Neuronal stem cell (in vitro differentiated cells): ENCODE data around the gene LDHD. TPM values are rescaled to one million over a fixed set of nuclear protein-coding genes. Genes with fewer than 3 reads are reported as not detected.

Source experiments
- DNase-seq: peaks from one replicate; pipeline ENCODE4 v3.0.0-alpha.2; 2013; ENCODE audit warnings: low spot score
- H2AFZ ChIP-seq: one replicate; pipeline ENCODE4 v1.6.1; 2013; ENCODE audit warnings: mild to moderate bottlenecking, low read length, inconsistent platforms
- H2AK5ac ChIP-seq: 2 replicates; pipeline ENCODE4 v1.6.1; 2013; ENCODE audit warnings: low read depth, mild to moderate bottlenecking, inconsistent platforms, low read length, moderate library complexity, mixed read lengths
- H2BK120ac ChIP-seq: 2 replicates; pipeline ENCODE4 v1.6.1; 2013; ENCODE audit warnings: low read depth, mild to moderate bottlenecking, inconsistent platforms, low read length, moderate library complexity, mixed read lengths
- H2BK12ac ChIP-seq: one replicate; pipeline ENCODE4 v1.6.1; 2013; ENCODE audit warnings: low read length, inconsistent platforms
- H2BK15ac ChIP-seq: 2 replicates; pipeline ENCODE4 v1.6.1; 2013; ENCODE audit warnings: mild to moderate bottlenecking, low read length, inconsistent platforms, mixed read lengths
- H2BK5ac ChIP-seq: one replicate; pipeline ENCODE4 v1.6.1; 2013; ENCODE audit warnings: inconsistent platforms, mild to moderate bottlenecking, low read length, moderate library complexity
- H3K14ac ChIP-seq: one replicate; pipeline ENCODE4 v1.6.1; 2013; ENCODE audit warnings: low read length, inconsistent platforms
- H3K18ac ChIP-seq: 2 replicates; pipeline ENCODE4 v1.6.1; 2013; ENCODE audit warnings: low read length, inconsistent platforms
- H3K23ac ChIP-seq: 2 replicates; pipeline ENCODE4 v1.6.1; 2013; ENCODE audit warnings: low read depth, mild to moderate bottlenecking, mixed read lengths, low read length, inconsistent platforms; ENCODE audit not compliant: poor library complexity
- H3K27ac ChIP-seq: replicated peaks from 3 replicates; pipeline ENCODE4 v1.5.1; 2013; ENCODE audit warnings: low read length, inconsistent platforms
- H3K27me3 ChIP-seq, 3 experiments: 2 replicates each; pipeline ENCODE4 v1.6.1; 2013; ENCODE audit warnings: low read length in 3 of 3, mild to moderate bottlenecking in 2 of 3, inconsistent platforms in 1 of 3, low read depth in 1 of 3, mixed read lengths in 1 of 3, moderate library complexity in 1 of 3; ENCODE audit not compliant: control insufficient read depth in 3 of 3, insufficient read depth in 3 of 3
- H3K36me3 ChIP-seq, 2 donors: replicated peaks in 1 of 2; 2 replicates each; pipeline ENCODE4 v1.6.1; 2013; ENCODE audit warnings: low read length in 2 of 2; ENCODE audit not compliant: control insufficient read depth in 2 of 2, insufficient read depth in 2 of 2
- H3K4ac ChIP-seq: 2 replicates; pipeline ENCODE4 v1.6.1; 2013; ENCODE audit warnings: inconsistent platforms, mild to moderate bottlenecking, low read length, moderate library complexity
- H3K4me1 ChIP-seq, 2 donors: 1 replicate in 1 of 2; 2 replicates in 1 of 2; pipeline ENCODE4 v1.6.1; 2013; ENCODE audit warnings: low read length in 2 of 2, low read depth in 1 of 2; ENCODE audit not compliant: control insufficient read depth in 2 of 2, insufficient read depth in 1 of 2
- H3K4me2 ChIP-seq: one replicate; pipeline ENCODE4 v1.6.1; 2013; ENCODE audit warnings: mild to moderate bottlenecking, low read length, inconsistent platforms; ENCODE audit not compliant: insufficient read depth, poor library complexity, severe bottlenecking
- H3K4me3 ChIP-seq, 2 donors: 2 replicates each; pipeline ENCODE4 v1.5.1; 2013; ENCODE audit warnings: low read length in 2 of 2, mild to moderate bottlenecking in 2 of 2, inconsistent platforms in 1 of 2, moderate library complexity in 1 of 2
- H3K79me1 ChIP-seq: one replicate; pipeline ENCODE4 v1.6.1; 2013; ENCODE audit warnings: low read depth, mild to moderate bottlenecking, inconsistent platforms, low read length, moderate library complexity
- H3K9ac ChIP-seq: one replicate; pipeline ENCODE4 v1.6.1; 2013; ENCODE audit warnings: mild to moderate bottlenecking, low read depth, low read length, inconsistent platforms; ENCODE audit not compliant: poor library complexity
- H3K9me3 ChIP-seq, 2 donors: replicated peaks in 1 of 2; 2 replicates each; pipeline versions ENCODE3 to v1.6.1; 2013; ENCODE audit warnings: low read length in 2 of 2, mild to moderate bottlenecking in 2 of 2, inconsistent platforms in 1 of 2, low read depth in 1 of 2, mixed read lengths in 1 of 2, moderate library complexity in 1 of 2; ENCODE audit not compliant: control insufficient read depth in 2 of 2, insufficient read depth in 1 of 2
- H4K8ac ChIP-seq: one replicate; pipeline ENCODE4 v1.6.1; 2013; ENCODE audit warnings: low read depth, mild to moderate bottlenecking, inconsistent platforms, low read length, moderate library complexity
- H4K91ac ChIP-seq: one replicate; pipeline ENCODE4 v1.6.1; 2013; ENCODE audit warnings: low read length, low read depth, mild to moderate bottlenecking, inconsistent platforms; ENCODE audit not compliant: poor library complexity
- WGBS, 2 donors: extraction: QIAGEN DNeasy Blood & Tissue Kit; methylation state at CpG; one replicate each; pipeline ENCODE4 v1.1.7; 2013; ENCODE audit warnings: missing lambda C conversion rate in 2 of 2, mixed read lengths in 1 of 2; ENCODE audit not compliant: insufficient read length in 2 of 2, insufficient replicate concordance in 1 of 2; ENCODE audit errors: extremely low coverage in 2 of 2; 5-methylcytosine and 5-hydroxymethylcytosine counted together
- polyA plus RNA-seq, 2 experiments: library from polyadenylated mRNA; stranded (reverse); fragments of 200-250 nt; gene quantifications; one replicate each; pipeline ENCODE4 v1.2.3, GENCODE V29; 2013

LDHD gene
- polyA plus RNA-seq (2013, experiment 1 of 2), result 0.66 TPM
- 0.76 TPM for polyA plus RNA-seq (2013, experiment 2 of 2)

DNA sequence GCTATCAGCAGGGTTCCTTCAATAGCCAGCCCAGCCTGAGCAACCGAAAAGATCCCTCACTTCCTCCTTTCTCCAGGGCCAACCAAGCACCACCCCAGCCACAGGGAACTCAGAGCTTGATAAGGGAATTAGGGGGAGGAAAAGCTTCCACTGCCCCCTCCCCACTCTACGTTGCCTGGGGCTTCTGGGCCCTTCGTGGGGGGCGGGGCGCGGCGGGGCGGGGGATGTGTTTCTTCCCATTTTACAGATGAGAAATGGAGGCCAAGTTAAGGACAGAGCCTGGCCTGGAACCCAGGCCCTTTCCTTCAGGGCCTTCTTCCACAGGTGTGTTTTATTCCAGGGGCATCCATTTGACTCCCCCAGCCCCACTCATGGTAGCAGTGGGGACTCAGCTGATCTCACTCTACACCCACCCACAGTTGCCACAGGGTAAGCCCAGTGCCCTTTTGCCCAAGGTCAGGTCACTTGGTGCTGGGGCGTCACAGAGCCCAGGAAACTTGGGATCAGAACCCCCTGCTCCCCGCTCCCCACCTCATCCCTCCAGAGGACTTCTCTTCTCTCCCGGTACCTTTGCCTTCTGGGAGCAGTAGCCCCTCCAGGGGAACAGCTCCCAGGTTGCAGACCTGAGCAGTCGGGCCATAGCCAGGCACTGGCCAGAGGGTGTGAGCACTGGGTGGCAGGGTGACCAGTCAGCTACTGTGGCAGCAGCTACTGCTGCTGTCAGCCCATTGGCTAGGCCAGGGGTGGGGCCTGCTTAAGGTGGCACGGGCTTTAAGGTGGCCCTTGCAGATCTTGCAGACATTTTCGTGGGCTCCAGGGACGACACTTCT is at the start of gene LDHD:
LDHD (minus strand) TSS at position 700 of the 830 bp plus-strand sequence; CDS start at position 640, 60 bp downstream.
- Histone ChIP-seq H3K14ac (peak within 1 kb of the TSS; percentile 89), H3K4me3 (peak within 1 kb of the TSS in 1 of 2 donors; percentile 65), H2BK5ac (no peak within 1 kb of the TSS), H3K4me2 (no peak within 1 kb of the TSS), H2BK12ac (no peak within 1 kb of the TSS), H3K4ac (no peak within 1 kb of the TSS), H3K79me1 (peaks cover 8% of the 10 kb centered on the region), H2BK15ac (no peak within 1 kb of the TSS), H3K9me3 (peaks cover 0 to 5% of the 10 kb centered on the region in 2 donors), H3K27ac (no peak within 1 kb of the TSS), H3K27me3 (no peaks in the 10 kb centered on the region), H3K23ac (peak within 1 kb of the TSS; percentile 92), H3K36me3 (no peaks in the 10 kb centered on the region), H4K8ac (no peak within 1 kb of the TSS), H3K4me1 (peaks cover 0 to 2% of the 10 kb centered on the region in 2 donors), H3K9ac (peak within 1 kb of the TSS; percentile 44), H2AFZ (peak within 1 kb of the TSS; percentile 54), H2BK120ac (no peak within 1 kb of the TSS), H3K18ac (peak within 1 kb of the TSS; percentile 1), H2AK5ac (peak within 1 kb of the TSS; percentile 84), H4K91ac (no peak within 1 kb of the TSS)
- no CpG with 5 or more reads among the region's 15 CpGs for WGBS, 2 donors
- no peak for DNase-seq

DNA sequence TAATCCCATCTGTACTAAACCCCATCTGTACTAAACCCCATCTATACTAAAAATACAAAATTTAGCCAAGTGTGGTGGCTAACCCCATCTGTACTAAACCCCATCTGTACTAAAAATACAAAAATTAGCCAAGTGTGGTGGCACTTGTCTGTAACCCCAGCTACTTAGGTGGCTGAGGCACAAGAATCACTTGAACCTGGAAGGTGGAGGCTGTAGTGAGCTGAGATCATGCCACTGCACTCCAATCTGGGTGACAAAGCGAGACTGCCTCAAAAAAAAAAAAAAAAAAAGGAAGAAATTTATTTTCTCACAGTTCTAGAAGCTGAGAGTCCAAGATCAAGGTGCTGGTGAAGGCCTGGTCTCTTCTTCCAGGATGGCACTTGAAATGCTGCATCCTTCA is 43.8 kb upstream of the LDHD start:
- H3K4me2 ChIP-seq, result no peak overlapping the region
- no peak overlapping the region for H2BK12ac ChIP-seq
- no peak overlapping the region for H2AK5ac ChIP-seq
- H3K23ac ChIP-seq, result no peak overlapping the region
- H2AFZ ChIP-seq, result no peak overlapping the region
- H3K27ac ChIP-seq, result no peak overlapping the region
- H3K14ac ChIP-seq, result no peak overlapping the region
- no peak for DNase-seq
- no peak overlapping the region for H3K9ac ChIP-seq
- no peak overlapping the region for H3K18ac ChIP-seq
- H4K8ac ChIP-seq, result no peak overlapping the region
- no peak overlapping the region for H3K4me3 ChIP-seq
- peaks cover 24 to 79% of the 10 kb centered on the region in 2 donors for H3K9me3 ChIP-seq
- no peaks in the 10 kb centered on the region for H3K27me3 ChIP-seq
- H3K4ac ChIP-seq, result no peak overlapping the region
- no CpG with 5 or more reads among the region's 1 CpG for WGBS, 2 donors
- H3K79me1 ChIP-seq, result peaks cover 10% of the 10 kb centered on the region
- H3K4me1 ChIP-seq, result no peaks in the 10 kb centered on the region
- H3K36me3 ChIP-seq, result peaks cover 20 to 89% of the 10 kb centered on the region in 2 donors
- no peak overlapping the region for H2BK120ac ChIP-seq
- H4K91ac ChIP-seq, result no peak overlapping the region
- no peak overlapping the region for H2BK5ac ChIP-seq
- H2BK15ac ChIP-seq, result no peak overlapping the region

DNA sequence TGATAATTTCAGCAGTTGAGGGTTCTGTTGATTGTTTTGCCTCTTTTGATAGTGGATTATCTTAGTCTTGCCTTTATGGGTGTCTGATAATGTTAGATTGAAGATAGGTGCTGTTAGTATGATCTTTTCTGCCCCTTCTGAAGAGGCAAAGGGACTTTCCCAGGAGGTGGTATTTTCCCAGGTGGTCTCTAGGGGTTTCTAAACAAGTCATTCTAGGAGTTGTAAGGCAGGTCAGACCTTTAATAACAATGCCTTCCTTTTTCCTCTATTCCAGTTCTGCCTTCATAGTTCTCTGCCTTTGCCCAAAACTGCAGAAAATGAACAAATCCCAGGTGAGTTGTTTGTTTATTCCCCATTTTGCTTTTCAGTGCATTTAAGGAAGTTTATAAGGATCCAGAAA is 36.1 kb upstream of the LDHD start:
- Histone ChIP-seq H3K4me3 (no peak overlapping the region), H2BK5ac (no peak overlapping the region), H3K4me2 (no peak overlapping the region), H3K18ac (no peak overlapping the region), H3K23ac (no peak overlapping the region), H4K91ac (no peak overlapping the region), H3K9ac (no peak overlapping the region), H2BK12ac (no peak overlapping the region), H3K27me3 (no peaks in the 10 kb centered on the region), H2BK15ac (no peak overlapping the region), H2AK5ac (no peak overlapping the region), H3K36me3 (peaks cover 18 to 57% of the 10 kb centered on the region in 2 donors), H3K79me1 (peaks cover 6% of the 10 kb centered on the region), H3K4ac (no peak overlapping the region), H2BK120ac (no peak overlapping the region), H3K14ac (no peak overlapping the region), H3K27ac (no peak overlapping the region), H3K9me3 (peaks cover 15 to 77% of the 10 kb centered on the region in 2 donors), H4K8ac (no peak overlapping the region), H2AFZ (no peak overlapping the region), H3K4me1 (no peaks in the 10 kb centered on the region)
- no peak for DNase-seq

DNA sequence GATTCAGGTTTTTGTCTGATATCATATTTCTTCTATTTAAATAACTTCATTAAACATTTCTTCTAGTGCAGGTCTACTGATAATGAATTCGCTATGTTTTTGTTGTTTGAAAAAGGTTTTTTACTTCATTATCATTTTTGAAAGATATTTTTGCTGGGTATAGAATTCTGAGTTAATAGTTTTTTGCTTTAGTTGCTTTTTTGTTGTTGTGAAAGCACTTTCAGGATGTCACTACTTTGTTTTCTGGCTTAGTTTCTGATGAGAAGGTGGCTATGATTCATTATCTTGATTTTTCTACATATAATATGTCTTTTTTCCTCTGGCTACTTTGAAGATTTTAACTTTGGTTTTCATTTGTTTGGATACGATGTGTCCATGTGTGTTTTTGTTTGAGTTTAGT is 35.2 kb upstream of the LDHD start:
- DNase-seq, result no peak
- no peak overlapping the region for H2BK12ac ChIP-seq
- peaks cover 13 to 69% of the 10 kb centered on the region in 2 donors for H3K9me3 ChIP-seq
- H3K4me3 ChIP-seq, result no peak overlapping the region
- no peak overlapping the region for H2BK15ac ChIP-seq
- H3K4me1 ChIP-seq, result no peaks in the 10 kb centered on the region
- no peak overlapping the region for H3K18ac ChIP-seq
- no peak overlapping the region for H3K9ac ChIP-seq
- no peak overlapping the region for H2AK5ac ChIP-seq
- H2BK5ac ChIP-seq, result no peak overlapping the region
- no peak overlapping the region for H2BK120ac ChIP-seq
- H3K27ac ChIP-seq, result no peak overlapping the region
- no CpG with 5 or more reads among the region's 2 CpGs for WGBS, 2 donors
- no peak overlapping the region for H3K4me2 ChIP-seq
- peaks cover 16 to 49% of the 10 kb centered on the region in 2 donors for H3K36me3 ChIP-seq
- no peak overlapping the region for H4K91ac ChIP-seq
- no peak overlapping the region for H3K14ac ChIP-seq
- H3K79me1 ChIP-seq, result peaks cover 5% of the 10 kb centered on the region
- no peak overlapping the region for H3K23ac ChIP-seq
- H2AFZ ChIP-seq, result no peak overlapping the region
- H3K4ac ChIP-seq, result no peak overlapping the region
- no peak overlapping the region for H4K8ac ChIP-seq
- no peaks in the 10 kb centered on the region for H3K27me3 ChIP-seq
